Nephron (organoid): ENCODE data around the gene SLC6A18.
A peak's percentile ranks its signal among the peaks of the same experiment; 100 is the strongest.

Experiments used
- H3K27ac Mint-ChIP-seq, 3 experiments: 2 replicates each; pipeline ENCODE4 v1.8.0; 2020; ENCODE audit warnings: mixed read lengths in 3 of 3, mild to moderate bottlenecking in 2 of 3, moderate library complexity in 1 of 3
- H3K27me3 Mint-ChIP-seq: 2 replicates; pipeline ENCODE4 v1.8.0; 2021; ENCODE audit warnings: low read depth, mild to moderate bottlenecking, moderate library complexity, mixed read lengths
- H3K36me3 Mint-ChIP-seq: 2 replicates; pipeline ENCODE4 v1.8.0; 2020; ENCODE audit warnings: low read depth, mixed read lengths
- H3K4me1 Mint-ChIP-seq: 2 replicates; pipeline ENCODE4 v1.8.0; 2020; ENCODE audit warnings: mixed read lengths
- H3K4me3 Mint-ChIP-seq, 3 experiments: 2 replicates each; pipeline ENCODE4 v1.8.0; 2020; ENCODE audit warnings: mild to moderate bottlenecking in 3 of 3, mixed read lengths in 3 of 3, moderate library complexity in 2 of 3
- H3K9me3 Mint-ChIP-seq: 2 replicates; pipeline ENCODE4 v1.8.0; 2020; ENCODE audit warnings: mixed read lengths
- TF ChIP-seq, protein P1 (sequence below), 3 experiments: fragments of 200-600 bp; sonication (generic); IDR thresholded peaks; one replicate each; pipeline ENCODE4 v1.5.0; 2021; ENCODE audit warnings: antibody characterized with exemption in 3 of 3; ENCODE audit not compliant: unreplicated experiment in 3 of 3

The SLC6A18 gene

DNA sequence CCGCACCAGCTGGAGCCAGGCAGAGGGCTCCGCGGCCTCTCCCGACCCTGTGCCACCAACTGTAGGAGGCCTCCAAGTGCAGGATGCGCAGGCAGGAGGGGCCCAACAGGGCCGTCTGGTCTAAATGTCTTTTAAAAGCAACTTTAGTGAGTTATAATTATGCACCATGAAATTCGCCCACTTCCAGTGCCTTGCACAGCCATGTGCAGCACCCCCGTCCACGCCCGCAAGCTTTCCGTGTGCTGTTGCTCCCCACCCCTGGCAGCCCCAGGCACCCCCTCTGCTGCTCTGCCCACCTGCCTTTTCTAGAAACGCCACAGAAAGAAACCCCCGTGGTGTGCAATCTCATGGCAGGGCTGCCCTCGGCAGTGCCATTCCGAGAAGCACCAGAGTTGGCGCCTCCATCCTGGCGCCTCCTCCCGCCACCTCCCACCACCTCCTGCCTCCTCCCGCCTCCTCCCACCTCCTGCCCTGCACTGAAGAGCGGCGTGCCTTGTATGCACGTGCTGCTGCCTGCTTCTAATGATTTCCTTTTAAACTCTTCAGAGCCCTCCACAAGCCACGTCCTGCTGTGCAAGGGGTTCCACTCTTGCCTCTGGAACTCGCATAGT, 7.5 kb upstream of the SLC6A18 start:
- H3K27ac Mint-ChIP-seq, result no peak overlapping the region
- H3K4me1 Mint-ChIP-seq, result no peaks in the 10 kb centered on the region
- H3K4me3 Mint-ChIP-seq, result no peak overlapping the region
- H3K36me3 Mint-ChIP-seq, result no peaks in the 10 kb centered on the region
- peaks cover 17% of the 10 kb centered on the region for H3K27me3 Mint-ChIP-seq
- H3K9me3 Mint-ChIP-seq, result peaks cover 6% of the 10 kb centered on the region
- TF ChIP-seq, protein P1, sequence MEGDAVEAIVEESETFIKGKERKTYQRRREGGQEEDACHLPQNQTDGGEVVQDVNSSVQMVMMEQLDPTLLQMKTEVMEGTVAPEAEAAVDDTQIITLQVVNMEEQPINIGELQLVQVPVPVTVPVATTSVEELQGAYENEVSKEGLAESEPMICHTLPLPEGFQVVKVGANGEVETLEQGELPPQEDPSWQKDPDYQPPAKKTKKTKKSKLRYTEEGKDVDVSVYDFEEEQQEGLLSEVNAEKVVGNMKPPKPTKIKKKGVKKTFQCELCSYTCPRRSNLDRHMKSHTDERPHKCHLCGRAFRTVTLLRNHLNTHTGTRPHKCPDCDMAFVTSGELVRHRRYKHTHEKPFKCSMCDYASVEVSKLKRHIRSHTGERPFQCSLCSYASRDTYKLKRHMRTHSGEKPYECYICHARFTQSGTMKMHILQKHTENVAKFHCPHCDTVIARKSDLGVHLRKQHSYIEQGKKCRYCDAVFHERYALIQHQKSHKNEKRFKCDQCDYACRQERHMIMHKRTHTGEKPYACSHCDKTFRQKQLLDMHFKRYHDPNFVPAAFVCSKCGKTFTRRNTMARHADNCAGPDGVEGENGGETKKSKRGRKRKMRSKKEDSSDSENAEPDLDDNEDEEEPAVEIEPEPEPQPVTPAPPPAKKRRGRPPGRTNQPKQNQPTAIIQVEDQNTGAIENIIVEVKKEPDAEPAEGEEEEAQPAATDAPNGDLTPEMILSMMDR (IDR thresholded peaks at IDR 0.05; ENCODE audit: unreplicated experiment in 3 of 3), result peak in 2 of 3 experiments; percentile 15 to 17

DNA sequence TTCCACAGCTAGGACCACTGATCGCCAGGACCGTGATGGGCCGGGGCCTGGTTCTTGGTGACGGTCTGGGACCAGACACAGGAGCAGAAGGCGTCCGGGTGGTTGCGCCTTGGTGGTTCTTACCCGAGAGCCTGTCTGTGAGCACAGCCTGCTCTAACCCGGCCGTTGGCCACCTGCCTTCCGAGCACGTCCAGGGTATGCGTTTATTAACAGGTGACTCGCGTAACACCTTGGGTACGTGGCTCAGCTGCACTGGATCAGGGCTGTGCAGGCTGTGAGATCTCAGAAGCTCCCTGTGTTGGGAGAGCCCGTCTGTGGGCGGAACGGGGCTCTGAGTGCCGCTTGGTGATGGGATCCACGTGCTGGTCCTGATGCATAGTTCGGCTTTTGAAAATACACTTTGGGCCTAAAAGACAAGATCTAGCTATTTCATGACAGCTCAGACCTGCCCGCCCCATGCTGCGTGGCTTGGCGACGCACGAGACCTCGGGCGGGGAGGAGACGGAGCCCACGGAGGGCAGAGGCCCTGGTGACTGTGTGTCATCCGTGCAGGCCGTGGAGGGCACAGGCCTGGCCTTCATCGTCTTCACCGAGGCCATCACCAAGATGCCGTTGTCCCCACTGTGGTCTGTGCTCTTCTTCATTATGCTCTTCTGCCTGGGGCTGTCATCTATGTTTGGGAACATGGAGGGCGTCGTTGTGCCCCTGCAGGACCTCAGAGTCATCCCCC, 6.7 kb upstream of the SLC6A18 start:
- Mint-ChIP-seq H3K9me3 (peaks cover 6% of the 10 kb centered on the region), H3K27ac (no peak overlapping the region), H3K4me3 (no peak overlapping the region), H3K36me3 (no peaks in the 10 kb centered on the region), H3K27me3 (peaks cover 21% of the 10 kb centered on the region), H3K4me1 (no peaks in the 10 kb centered on the region)
- TF ChIP-seq, protein P1 (IDR thresholded peaks at IDR 0.05; ENCODE audit: unreplicated experiment in 3 of 3), result no peak

DNA sequence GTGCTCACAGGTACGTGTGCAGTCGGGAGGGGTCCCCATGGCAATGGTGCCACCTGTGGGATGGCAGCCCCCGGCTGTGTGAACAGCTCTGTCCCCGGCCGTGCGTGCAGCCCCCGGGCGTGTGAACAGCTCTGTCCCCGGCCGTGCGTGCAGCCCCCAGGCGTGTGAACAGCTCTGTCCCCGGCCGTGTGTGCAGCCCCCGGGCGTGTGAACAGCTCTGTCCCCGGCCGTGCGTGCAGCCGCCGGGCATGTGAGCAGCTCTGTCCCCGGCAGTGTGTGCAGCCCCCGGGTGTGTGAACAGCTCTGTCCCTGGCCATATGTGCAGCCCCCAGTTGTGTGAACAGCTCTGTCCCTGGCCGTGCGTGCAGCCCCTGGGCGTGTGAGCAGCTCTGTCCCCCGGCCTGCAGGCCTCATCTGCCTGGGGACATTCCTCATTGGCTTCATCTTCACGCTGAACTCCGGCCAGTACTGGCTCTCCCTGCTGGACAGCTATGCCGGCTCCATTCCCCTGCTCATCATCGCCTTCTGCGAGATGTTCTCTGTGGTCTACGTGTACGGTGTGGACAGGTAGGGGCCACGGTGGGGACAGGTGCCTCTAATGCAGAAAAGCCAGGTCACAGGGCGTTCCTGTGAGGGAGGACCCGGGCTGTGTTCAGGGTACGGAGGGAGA, 5.9 kb upstream of the SLC6A18 start:
- peaks cover 6% of the 10 kb centered on the region for H3K9me3 Mint-ChIP-seq
- TF ChIP-seq, protein P1 (IDR thresholded peaks at IDR 0.05; ENCODE audit: unreplicated experiment in 3 of 3), result no peak
- no peak overlapping the region for H3K4me3 Mint-ChIP-seq
- H3K27ac Mint-ChIP-seq, result no peak overlapping the region
- H3K27me3 Mint-ChIP-seq, result peaks cover 28% of the 10 kb centered on the region
- H3K36me3 Mint-ChIP-seq, result no peaks in the 10 kb centered on the region
- no peaks in the 10 kb centered on the region for H3K4me1 Mint-ChIP-seq

DNA sequence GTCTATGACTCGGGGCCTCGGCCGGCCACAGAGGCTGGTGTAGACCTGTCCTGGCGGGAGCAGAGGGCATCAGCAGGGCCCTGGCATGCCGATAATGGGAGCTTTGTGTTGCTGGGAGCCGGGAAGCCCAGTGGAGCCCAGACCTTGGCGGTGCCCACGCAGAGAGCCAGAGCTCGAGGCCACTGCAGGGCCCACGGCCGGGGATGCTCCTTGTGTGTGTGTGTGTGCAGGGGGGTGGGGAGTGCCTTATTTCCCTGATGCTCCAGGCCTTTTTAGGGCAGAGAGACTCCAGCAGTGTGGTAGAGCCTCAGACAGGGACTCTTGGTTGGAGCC, 5.4 kb upstream of the SLC6A18 start:
- Mint-ChIP-seq H3K4me3 (no peak overlapping the region), H3K36me3 (no peaks in the 10 kb centered on the region), H3K27ac (no peak overlapping the region), H3K4me1 (no peaks in the 10 kb centered on the region), H3K9me3 (peaks cover 6% of the 10 kb centered on the region), H3K27me3 (peaks cover 28% of the 10 kb centered on the region)
- TF ChIP-seq, protein P1 (IDR thresholded peaks at IDR 0.05; ENCODE audit: unreplicated experiment in 3 of 3), result no peak

DNA sequence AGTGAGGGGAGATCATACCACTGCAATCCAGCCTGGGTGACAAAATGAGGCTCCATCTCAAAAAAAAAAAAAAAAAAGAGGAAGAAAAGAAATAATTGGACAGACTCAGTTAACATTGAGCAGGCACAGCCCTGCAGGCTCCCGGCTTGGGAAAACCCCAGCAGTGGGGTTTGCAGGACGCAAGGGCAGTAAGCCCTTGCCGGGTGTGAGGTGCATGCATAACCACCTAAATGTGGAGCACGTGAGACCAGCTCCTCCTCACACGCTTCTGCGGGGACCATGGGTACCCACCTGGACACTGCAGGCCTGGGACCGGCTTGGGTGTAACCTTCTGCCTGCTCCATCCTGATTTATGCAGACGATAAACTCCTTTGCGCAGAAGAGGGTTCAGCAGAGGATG, 4.8 kb upstream of the SLC6A18 start:
- TF ChIP-seq, protein P1 (IDR thresholded peaks at IDR 0.05; ENCODE audit: unreplicated experiment in 3 of 3), result no peak
- Mint-ChIP-seq H3K36me3 (no peaks in the 10 kb centered on the region), H3K4me1 (no peaks in the 10 kb centered on the region), H3K27ac (no peak overlapping the region), H3K4me3 (no peak overlapping the region), H3K9me3 (peaks cover 6% of the 10 kb centered on the region), H3K27me3 (peaks cover 28% of the 10 kb centered on the region)
